PC-9 (cell line): ENCODE data around the gene HOXB13.

Experiments
- EZH2 ChIP-seq: fragments of 200-600 bp; sonication (generic); IDR thresholded peaks from 2 replicates; pipeline ENCODE4 v1.8.0; 2017; ENCODE audit warnings: antibody characterized with exemption, low read depth
- TF ChIP-seq, protein P1 (sequence below): fragments of 200-600 bp; sonication (generic); conservative IDR thresholded peaks from 2 replicates; pipeline ENCODE4 v1.6.1; 2017; ENCODE audit warnings: mixed run types, antibody characterized with exemption, mild to moderate bottlenecking, moderate library complexity

DNA sequence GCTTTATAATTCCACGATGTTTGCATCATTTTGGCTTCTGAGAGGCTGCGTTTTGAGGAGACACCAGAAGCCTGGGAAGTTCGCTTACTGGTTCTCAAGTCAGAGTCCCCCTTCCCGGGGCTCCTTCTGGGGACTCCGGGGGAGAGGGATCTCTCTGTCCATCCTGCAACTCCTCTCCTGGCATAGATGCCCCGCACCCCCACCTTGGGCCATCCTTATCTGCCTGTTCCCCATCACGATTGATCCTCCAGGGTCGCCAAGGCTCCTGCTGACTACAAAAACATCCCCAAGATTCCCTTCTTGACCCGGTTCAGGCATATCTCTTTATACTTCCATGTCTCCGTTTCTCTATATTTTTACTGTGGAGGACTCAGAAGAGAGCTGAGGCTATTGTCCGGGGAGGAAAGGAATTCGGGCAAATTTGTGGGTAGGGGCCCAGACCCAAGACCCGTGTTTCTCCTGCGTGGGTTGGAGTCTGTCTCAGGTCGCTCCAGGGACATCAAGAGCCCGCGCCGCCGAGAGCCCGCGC lies 18.4 kb upstream of the HOXB13 start:
- no peak for TF ChIP-seq EZH2
- TF ChIP-seq, protein P1, sequence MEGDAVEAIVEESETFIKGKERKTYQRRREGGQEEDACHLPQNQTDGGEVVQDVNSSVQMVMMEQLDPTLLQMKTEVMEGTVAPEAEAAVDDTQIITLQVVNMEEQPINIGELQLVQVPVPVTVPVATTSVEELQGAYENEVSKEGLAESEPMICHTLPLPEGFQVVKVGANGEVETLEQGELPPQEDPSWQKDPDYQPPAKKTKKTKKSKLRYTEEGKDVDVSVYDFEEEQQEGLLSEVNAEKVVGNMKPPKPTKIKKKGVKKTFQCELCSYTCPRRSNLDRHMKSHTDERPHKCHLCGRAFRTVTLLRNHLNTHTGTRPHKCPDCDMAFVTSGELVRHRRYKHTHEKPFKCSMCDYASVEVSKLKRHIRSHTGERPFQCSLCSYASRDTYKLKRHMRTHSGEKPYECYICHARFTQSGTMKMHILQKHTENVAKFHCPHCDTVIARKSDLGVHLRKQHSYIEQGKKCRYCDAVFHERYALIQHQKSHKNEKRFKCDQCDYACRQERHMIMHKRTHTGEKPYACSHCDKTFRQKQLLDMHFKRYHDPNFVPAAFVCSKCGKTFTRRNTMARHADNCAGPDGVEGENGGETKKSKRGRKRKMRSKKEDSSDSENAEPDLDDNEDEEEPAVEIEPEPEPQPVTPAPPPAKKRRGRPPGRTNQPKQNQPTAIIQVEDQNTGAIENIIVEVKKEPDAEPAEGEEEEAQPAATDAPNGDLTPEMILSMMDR, result no peak
